T-helper 17 cell (primary cell): Measurements from ENCODE around the gene LCN12. TPM values are rescaled to one million over a fixed set of nuclear protein-coding genes. Genes with fewer than 3 reads are reported as not detected.
A peak's percentile ranks its signal among the peaks of the same experiment; 100 is the strongest.

Experiments
- ATAC-seq: fragments of 150-1000 bp; cut with Tn5 transposase; 2 replicates; pipeline ENCODE4 v1.10.0; 2021; ENCODE audit warnings: mild to moderate bottlenecking, moderate library complexity
- DNase-seq, 3 donors: peaks; one replicate each; pipeline versions ENCODE4 v3.0.0 to v3.0.0-alpha.2; 2020 to 2021
- H3K9me3 ChIP-seq: one replicate; pipeline ENCODE4 v1.7.0; 2013; ENCODE audit warnings: low read length, mild to moderate bottlenecking; ENCODE audit not compliant: control insufficient read depth, poor library complexity, severe bottlenecking
- H3K27ac Mint-ChIP-seq: one replicate; pipeline ENCODE4 v1.8.0; 2022; ENCODE audit warnings: mild to moderate bottlenecking, moderate library complexity, mixed read lengths
- H3K27me3 Mint-ChIP-seq: one replicate; pipeline ENCODE4 v1.8.0; 2022; ENCODE audit warnings: mixed read lengths
- H3K36me3 Mint-ChIP-seq: one replicate; pipeline ENCODE4 v1.8.0; 2022; ENCODE audit warnings: low read depth, mixed read lengths
- H3K4me1 Mint-ChIP-seq: one replicate; pipeline ENCODE4 v1.8.0; 2022; ENCODE audit warnings: mild to moderate bottlenecking, mixed read lengths
- H3K4me3 Mint-ChIP-seq: one replicate; pipeline ENCODE4 v1.8.0; 2022; ENCODE audit warnings: mild to moderate bottlenecking, moderate library complexity, mixed read lengths
- total RNA-seq, 4 donors: library from RNA in 2 of 4; stranded (reverse) in 2 of 4; gene quantifications; one replicate each; pipeline ENCODE4 v1.2.3 and lab custom pipeline; 2022 to 2026

The LCN12 gene
- total RNA-seq, 2 donors from 2014 or later: 2.6 to 4.2 TPM

DNA sequence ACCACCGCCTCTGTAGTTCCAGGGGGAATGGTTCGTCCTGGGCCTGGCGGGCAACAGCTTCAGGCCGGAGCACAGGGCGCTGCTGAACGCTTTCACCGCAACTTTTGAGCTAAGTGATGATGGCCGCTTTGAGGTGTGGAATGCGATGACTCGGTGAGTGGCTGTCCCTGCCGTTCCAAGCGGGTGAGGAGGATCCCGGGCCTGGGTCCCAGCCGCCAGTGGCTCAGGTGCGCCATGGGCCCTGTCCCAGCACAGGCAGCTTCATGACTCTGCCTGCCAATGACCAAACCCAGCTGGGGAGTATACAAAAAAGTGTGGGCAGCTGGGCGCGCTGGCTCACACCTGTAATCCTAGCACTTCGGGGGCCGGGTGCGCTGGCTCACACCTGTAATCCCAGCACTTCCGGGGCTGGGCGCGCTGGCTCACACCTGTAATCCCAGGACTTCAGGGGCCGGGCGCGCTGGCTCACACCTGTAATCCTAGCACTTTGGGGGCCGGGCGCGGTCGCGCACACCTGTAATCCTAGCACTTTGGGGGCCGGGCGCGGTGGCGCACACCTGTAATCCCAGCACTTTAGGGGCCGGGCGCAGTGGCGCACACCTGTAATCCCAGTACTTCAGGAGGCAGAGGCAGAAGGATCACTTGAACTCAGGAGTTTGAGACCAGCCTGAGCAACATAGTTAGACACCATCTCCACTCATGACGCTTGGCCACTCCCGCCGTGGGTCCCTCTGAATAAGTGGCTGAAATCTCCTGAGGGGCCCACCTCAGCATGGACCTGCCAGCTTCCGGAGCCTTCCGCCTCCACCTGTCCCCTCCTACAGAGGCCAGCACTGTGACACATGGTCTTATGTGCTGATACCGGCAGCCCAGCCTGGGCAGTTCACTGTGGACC is 1.1 kb downstream of the LCN12 start:
- H3K27ac Mint-ChIP-seq: no peak overlapping the region
- DNase-seq: no peak
- no peaks in the 10 kb centered on the region for H3K27me3 Mint-ChIP-seq
- H3K9me3 ChIP-seq: no peaks in the 10 kb centered on the region
- no peak for ATAC-seq
- H3K4me1 Mint-ChIP-seq: peaks cover 10% of the 10 kb centered on the region
- H3K36me3 Mint-ChIP-seq: no peaks in the 10 kb centered on the region
- H3K4me3 Mint-ChIP-seq: no peak overlapping the region

DNA sequence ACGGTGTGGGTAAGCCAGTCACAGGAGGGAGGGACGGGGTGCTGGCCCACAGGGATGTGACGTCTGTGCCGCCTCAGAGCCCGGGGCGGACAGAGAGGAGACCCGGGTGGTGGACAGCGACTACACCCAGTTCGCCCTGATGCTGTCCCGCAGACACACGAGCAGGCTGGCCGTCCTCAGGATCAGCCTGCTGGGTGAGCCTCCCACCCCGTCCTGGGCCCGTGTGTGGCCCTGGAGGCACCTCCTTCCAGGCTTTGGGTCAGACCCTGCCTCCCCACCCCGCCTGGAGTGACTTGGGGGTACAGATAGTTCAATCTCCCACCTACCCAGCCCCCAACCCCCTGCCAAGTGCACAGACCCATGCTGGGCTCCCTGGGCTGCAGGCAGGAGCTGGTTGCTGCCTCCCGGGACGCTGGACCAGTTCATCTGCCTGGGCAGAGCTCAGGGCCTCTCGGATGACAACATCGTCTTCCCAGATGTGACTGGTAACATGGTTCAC is 1.7 kb downstream of the LCN12 start:
- no peaks in the 10 kb centered on the region for H3K9me3 ChIP-seq
- Mint-ChIP-seq H3K4me1 (peaks cover 17% of the 10 kb centered on the region), H3K27ac (no peak overlapping the region), H3K27me3 (no peaks in the 10 kb centered on the region), H3K4me3 (no peak overlapping the region), H3K36me3 (no peaks in the 10 kb centered on the region)
- ATAC-seq: no peak
- no peak for DNase-seq

- peak overlapping the region; percentile 16 for H3K27ac Mint-ChIP-seq
- no peak for DNase-seq
- no peak overlapping the region for H3K4me3 Mint-ChIP-seq
- no peaks in the 10 kb centered on the region for H3K36me3 Mint-ChIP-seq
- H3K9me3 ChIP-seq: no peaks in the 10 kb centered on the region
- ATAC-seq: no peak
- peaks cover 21% of the 10 kb centered on the region for H3K4me1 Mint-ChIP-seq
- H3K27me3 Mint-ChIP-seq: no peaks in the 10 kb centered on the region
Measured at GRCh38 chr9:136954270-136955083, 2.4 kb downstream of the LCN12 start.

DNA sequence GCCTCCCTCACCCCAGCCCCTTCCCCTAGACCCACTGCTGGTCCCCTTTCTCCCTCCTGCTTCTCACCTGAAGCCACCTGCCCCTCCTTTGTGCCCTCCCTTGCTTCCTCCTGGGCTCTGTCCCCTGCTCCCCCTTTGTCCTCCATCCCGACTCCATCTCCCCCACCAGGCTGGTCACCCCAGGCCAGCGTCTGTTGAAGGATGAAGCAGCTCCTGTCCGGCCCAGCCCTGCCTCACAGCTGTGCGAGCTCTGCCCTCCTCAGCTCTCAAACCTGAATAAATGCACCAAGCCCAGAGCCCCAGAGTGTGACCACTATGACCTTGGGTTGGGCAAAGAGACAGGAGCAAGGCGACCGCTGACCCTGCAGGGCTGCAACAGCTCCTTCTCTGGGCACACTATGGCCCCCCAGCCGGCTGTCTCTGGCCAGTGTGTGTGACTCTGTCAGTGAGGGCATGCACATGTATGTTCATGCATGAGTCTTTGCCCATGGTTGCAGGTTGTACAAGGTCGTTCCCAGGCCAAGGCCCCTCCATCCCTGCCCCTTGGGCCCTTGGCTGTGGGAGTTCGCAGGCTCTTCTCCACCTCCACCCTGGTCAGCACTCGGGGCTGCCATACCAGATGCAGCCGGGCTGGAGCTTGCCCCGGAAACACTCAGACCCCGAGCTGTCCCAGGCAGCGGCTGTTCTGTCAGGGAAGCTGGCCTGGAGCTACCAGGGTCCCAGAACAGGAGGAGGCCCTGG is 3.3 kb downstream of the LCN12 start:
- no peaks in the 10 kb centered on the region for H3K9me3 ChIP-seq
- Mint-ChIP-seq H3K27me3 (no peaks in the 10 kb centered on the region), H3K4me3 (no peak overlapping the region), H3K36me3 (no peaks in the 10 kb centered on the region), H3K4me1 (peaks cover 23% of the 10 kb centered on the region), H3K27ac (no peak overlapping the region)
- ATAC-seq (no peak), DNase-seq (no peak)

DNA sequence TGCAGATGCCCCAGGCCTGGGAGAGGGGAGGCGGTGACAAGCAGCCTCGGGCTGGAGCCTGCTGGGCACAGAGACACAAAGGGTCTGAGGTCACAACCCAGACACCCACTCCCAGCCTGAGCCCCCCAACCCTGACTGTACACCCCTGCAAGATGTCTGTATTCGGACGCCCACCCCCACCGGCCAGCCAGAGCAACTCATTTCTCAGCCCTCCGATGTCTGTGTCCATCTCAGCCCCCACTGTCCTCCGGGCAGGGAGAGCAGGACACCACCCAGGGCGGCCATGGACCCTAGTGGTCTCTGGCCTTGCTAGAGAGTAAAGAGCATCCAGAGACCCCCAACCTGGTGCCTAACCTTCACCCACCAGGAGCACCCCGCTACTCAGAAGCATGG is 3.9 kb downstream of the LCN12 start:
- DNase-seq: no peak
- ATAC-seq: no peak
- H3K36me3 Mint-ChIP-seq: no peaks in the 10 kb centered on the region
- no peak overlapping the region for H3K27ac Mint-ChIP-seq
- H3K4me1 Mint-ChIP-seq: peaks cover 27% of the 10 kb centered on the region
- no peak overlapping the region for H3K4me3 Mint-ChIP-seq
- no peaks in the 10 kb centered on the region for H3K9me3 ChIP-seq
- no peaks in the 10 kb centered on the region for H3K27me3 Mint-ChIP-seq

DNA sequence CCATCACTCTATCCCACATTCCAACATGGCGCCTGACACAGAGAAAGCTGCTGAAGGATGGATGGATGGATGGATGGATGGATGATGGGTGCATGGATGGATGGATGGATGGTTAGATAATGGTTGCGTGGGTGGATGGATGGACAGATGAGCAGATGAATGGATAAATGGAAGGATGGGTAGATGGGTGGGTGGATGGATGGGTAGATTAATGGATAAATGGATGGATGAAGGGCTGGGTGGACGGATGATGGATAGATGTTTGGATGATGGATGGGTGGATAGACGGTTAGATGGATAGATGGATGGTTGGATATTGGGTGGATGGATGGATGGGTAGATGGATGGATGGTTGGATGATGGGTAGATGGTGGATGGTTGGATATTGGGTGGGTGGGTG is 4.5 kb downstream of the LCN12 start:
- no peak for ATAC-seq
- Mint-ChIP-seq H3K4me1 (peaks cover 27% of the 10 kb centered on the region), H3K27me3 (no peaks in the 10 kb centered on the region), H3K4me3 (no peak overlapping the region), H3K36me3 (no peaks in the 10 kb centered on the region), H3K27ac (no peak overlapping the region)
- no peaks in the 10 kb centered on the region for H3K9me3 ChIP-seq
- no peak for DNase-seq

DNA sequence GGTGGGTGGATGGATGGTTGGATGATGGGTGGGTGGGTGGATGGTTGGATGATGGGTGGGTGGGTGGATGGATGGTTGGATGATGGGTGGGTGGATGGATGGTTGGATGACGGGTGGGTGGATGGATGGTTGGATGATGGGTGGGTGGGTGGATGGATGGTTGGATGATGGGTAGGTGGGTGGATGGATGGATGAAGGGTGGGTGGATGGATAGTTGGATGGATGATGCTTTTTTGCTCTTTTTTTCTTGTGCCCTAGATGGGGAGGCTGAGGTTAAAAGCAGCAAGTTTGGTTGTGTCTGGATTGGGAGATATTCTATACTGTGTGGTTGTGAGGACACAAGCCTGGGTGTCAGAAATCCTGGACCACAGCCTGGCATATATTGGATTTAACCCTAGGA is 5.4 kb downstream of the LCN12 start:
- ATAC-seq (no peak), DNase-seq (no peak)
- Mint-ChIP-seq H3K27me3 (no peaks in the 10 kb centered on the region), H3K4me3 (no peak overlapping the region), H3K27ac (no peak overlapping the region), H3K4me1 (peaks cover 27% of the 10 kb centered on the region), H3K36me3 (no peaks in the 10 kb centered on the region)
- no peaks in the 10 kb centered on the region for H3K9me3 ChIP-seq

DNA sequence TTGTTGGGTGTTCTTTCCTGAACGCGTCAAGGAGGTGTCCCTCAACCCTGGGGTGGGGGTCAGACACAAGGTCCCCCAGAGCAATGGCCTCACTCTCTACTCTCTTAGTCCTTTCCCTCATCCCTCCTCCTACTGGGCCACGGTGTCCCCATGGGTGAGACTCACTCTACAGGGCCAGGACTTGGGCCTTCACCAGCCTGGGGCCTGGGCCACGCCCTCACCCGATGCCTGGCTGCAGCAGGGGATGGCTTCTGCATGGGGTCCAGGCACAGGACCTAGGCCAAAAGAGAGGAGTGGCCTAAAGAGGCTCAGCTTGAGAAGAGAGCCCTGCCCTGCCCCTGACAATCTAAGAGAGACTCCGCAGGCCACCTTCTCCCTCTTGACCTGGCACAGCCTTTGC is 5.8 kb downstream of the LCN12 start:
- H3K36me3 Mint-ChIP-seq: no peaks in the 10 kb centered on the region
- H3K4me1 Mint-ChIP-seq: peaks cover 30% of the 10 kb centered on the region
- H3K27ac Mint-ChIP-seq: no peak overlapping the region
- H3K27me3 Mint-ChIP-seq: no peaks in the 10 kb centered on the region
- DNase-seq (no peak), ATAC-seq (no peak)
- H3K9me3 ChIP-seq: no peaks in the 10 kb centered on the region
- no peak overlapping the region for H3K4me3 Mint-ChIP-seq

GRCh38 chr9:136958473-136958872 is 6.4 kb downstream of the LCN12 start:
- Mint-ChIP-seq H3K4me1 (peaks cover 35% of the 10 kb centered on the region), H3K27ac (peak overlapping the region; percentile 29)

DNA sequence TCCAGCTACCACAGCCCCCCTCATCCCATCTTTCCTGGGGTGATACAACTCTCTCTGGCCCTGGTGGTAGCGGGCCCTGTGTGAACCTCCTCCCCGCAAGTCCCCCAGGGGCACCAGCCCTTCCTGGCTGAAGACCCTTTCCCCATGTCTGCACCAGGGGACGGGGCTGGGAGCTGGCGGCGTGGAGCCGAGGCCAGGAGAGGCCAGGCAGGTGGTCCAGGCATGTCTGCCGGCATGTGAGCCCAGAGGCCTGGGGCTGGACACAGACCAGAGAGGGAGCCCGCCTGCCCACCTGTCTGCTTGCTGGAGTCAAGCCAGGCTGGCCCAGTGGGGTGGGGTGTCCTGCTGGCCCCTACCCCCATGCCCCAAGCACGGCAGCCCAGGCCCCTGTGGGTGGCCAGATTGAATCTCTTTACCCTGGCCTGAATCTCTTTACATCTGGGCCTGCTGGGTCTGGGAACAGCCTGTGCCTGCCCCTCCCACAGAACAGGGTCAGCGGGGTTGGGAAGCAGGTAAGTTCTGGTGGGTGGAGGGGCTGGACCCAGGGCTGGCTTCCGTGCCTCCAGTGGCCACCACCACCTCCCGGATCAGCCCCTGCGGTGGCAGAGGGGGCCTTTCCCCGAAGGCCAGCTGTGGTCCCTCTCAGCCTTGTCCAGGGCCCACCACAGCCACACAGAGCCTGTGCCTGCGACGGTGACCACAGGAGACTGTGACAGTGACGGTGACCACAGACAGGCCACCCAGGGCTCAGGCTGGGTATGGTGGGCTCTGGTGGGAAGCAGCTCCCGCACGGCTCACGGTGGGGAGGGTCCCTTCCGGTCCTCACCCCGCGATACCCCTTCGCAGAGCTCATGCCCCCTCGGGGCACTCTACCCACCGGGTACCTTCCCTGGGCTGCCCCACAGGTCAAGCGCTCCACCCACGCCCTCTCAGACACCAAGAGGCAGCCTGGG is 7.1 kb downstream of the LCN12 start:
- H3K27ac Mint-ChIP-seq: peak overlapping the region; percentile 29

More at GRCh38 chr9:136958473-136958872, 6.4 kb downstream of the LCN12 start:
- DNase-seq (no peak), ATAC-seq (no peak)
- no peaks in the 10 kb centered on the region for H3K27me3 Mint-ChIP-seq
- no peaks in the 10 kb centered on the region for H3K9me3 ChIP-seq
- H3K4me3 Mint-ChIP-seq: no peak overlapping the region
- H3K36me3 Mint-ChIP-seq: no peaks in the 10 kb centered on the region

DNA sequence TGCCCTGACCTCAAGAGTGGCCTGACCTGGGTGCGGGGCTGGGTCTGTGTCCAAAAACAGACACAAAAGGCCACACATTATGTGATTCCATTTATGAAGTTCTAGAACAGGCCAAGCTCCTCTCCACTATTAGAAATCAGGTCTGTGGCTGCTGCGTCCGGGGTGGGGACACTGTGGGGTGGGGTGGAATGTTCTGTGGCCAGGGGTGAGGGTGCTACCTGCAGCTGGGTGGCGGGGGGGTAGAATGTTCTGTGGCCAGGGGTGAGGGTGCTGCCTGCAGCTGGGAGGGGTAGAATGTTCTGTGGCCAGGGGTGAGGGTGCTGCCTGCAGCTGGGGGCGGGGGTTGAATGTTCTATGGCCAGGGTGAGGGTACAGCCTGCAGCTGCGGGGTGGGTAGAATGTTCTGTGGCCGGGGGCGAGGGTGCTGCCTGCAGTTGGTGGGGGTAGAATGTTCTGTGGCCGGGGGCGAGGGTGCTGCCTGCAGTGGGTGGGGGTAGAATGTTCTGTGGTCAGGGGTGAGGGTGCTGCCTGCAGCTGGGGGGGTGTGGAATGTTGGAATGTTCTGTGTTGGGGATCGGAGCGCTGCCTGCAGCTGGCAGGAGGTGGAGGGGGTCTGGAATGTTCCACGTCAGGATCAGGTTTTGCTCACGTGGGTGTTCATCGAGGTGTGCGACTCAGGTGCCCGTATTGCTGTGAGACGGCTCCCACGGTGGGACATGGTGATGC is 8.3 kb downstream of the LCN12 start:
- H3K27ac Mint-ChIP-seq: no peak overlapping the region
- ATAC-seq (peak; percentile 81), DNase-seq (no peak)
- H3K4me3 Mint-ChIP-seq: peak overlapping the region; percentile 73
- H3K27me3 Mint-ChIP-seq: no peaks in the 10 kb centered on the region
- no peaks in the 10 kb centered on the region for H3K9me3 ChIP-seq
- no peaks in the 10 kb centered on the region for H3K36me3 Mint-ChIP-seq
- peaks cover 36% of the 10 kb centered on the region for H3K4me1 Mint-ChIP-seq

More for the DNA sequence above, 7.1 kb downstream of the LCN12 start:
- no peaks in the 10 kb centered on the region for H3K27me3 Mint-ChIP-seq
- H3K9me3 ChIP-seq: no peaks in the 10 kb centered on the region
- DNase-seq (no peak), ATAC-seq (no peak)
- peak overlapping the region; percentile 33 for H3K4me3 Mint-ChIP-seq
- no peaks in the 10 kb centered on the region for H3K36me3 Mint-ChIP-seq
- peaks cover 35% of the 10 kb centered on the region for H3K4me1 Mint-ChIP-seq

DNA sequence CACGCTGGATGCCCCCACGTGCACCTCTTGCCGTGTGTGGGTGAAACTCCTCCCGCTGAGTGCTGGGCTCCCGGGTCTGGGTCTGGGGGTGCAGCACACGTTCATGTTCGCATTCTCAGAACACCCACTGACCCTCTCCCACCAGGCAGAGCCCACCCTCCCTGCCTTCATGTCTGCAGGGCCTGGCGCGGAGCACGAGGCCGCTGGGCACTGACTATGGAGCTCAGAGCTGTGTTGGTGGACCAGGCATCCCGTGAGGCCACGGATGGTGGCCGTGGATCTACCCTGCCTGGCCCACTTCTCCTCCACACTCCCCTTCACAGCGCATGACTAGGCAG is 8.8 kb downstream of the LCN12 start:
- Mint-ChIP-seq H3K4me1 (peaks cover 40% of the 10 kb centered on the region), H3K4me3 (peak overlapping the region; percentile 73), H3K27me3 (no peaks in the 10 kb centered on the region), H3K27ac (no peak overlapping the region), H3K36me3 (no peaks in the 10 kb centered on the region)
- H3K9me3 ChIP-seq: no peaks in the 10 kb centered on the region
- no peak for ATAC-seq
- DNase-seq: no peak
